AG08395 (cell line): ENCODE results near the gene ULK4.
"Not testable (repeated sequence)": the region's sequence is repeated elsewhere in the genome, so short reads cannot be mapped to it uniquely, and the experiment has no call there.

ENCODE experiments used
- DNase-seq: peaks from one replicate; pipeline ENCODE4 v3.0.0; 2012; ENCODE audit warnings: mixed read lengths, low spot score

The ULK4 gene

GRCh38 chr3:41434781-41435180 is 527.1 kb downstream of the ULK4 start:
- peak; percentile 21 for DNase-seq

GRCh38 chr3:41431386-41431785 is 530.5 kb downstream of the ULK4 start:
- no peak for DNase-seq

GRCh38 chr3:41430886-41431285 is 531.0 kb downstream of the ULK4 start:
- DNase-seq = no peak

GRCh38 chr3:41430391-41430790 is 531.5 kb downstream of the ULK4 start:
- no peak for DNase-seq

GRCh38 chr3:41426485-41426884 is 535.4 kb downstream of the ULK4 start:
- no peak for DNase-seq

- no peak for DNase-seq
These were observed 537.2 kb downstream of the ULK4 start for GRCh38 chr3:41424543-41425300.

GRCh38 chr3:41419809-41420208 is 542.1 kb downstream of the ULK4 start:
- no peak for DNase-seq

GRCh38 chr3:41418961-41419691 is 542.8 kb downstream of the ULK4 start:
- DNase-seq = peak; percentile 24

- DNase-seq = no peak
These were observed 544.3 kb downstream of the ULK4 start for GRCh38 chr3:41417574-41417973.

- no peak for DNase-seq
These were observed 550.8 kb downstream of the ULK4 start for GRCh38 chr3:41411065-41411464.

GRCh38 chr3:41405466-41405865 is 556.4 kb downstream of the ULK4 start:
- DNase-seq = no peak

- DNase-seq = no peak
These were observed 557.3 kb downstream of the ULK4 start for GRCh38 chr3:41404582-41404981.

- DNase-seq = no peak
These were observed 567.0 kb downstream of the ULK4 start for GRCh38 chr3:41394896-41395295.

GRCh38 chr3:41370765-41371535 is 591.0 kb downstream of the ULK4 start:
- DNase-seq = not testable (repeated sequence)

GRCh38 chr3:41370307-41370706 is 591.6 kb downstream of the ULK4 start:
- DNase-seq = no peak

GRCh38 chr3:41369838-41370237 is 592.1 kb downstream of the ULK4 start:
- DNase-seq = no peak

GRCh38 chr3:41365973-41366372 is 595.9 kb downstream of the ULK4 start:
- DNase-seq = no peak

GRCh38 chr3:41364736-41365135 is 597.2 kb downstream of the ULK4 start:
- DNase-seq = no peak

- DNase-seq = no peak
These were observed 597.9 kb downstream of the ULK4 start for GRCh38 chr3:41363830-41364523.

- peak; percentile 3 for DNase-seq
These were observed 599.0 kb downstream of the ULK4 start for GRCh38 chr3:41362638-41363559.

GRCh38 chr3:41357271-41357670 is 604.6 kb downstream of the ULK4 start:
- DNase-seq = no peak
